KMS-11 (cell line): ENCODE data around the gene STAT4.

Experiments
- H2AFZ ChIP-seq: fragments of 200-600 bp; sonication (generic); 2 replicates; pipeline ENCODE4 v1.6.1; 2016; ENCODE audit warnings: antibody characterized with exemption, mixed run types, low read depth
- H3K27ac ChIP-seq: fragments of 200-600 bp; sonication (generic); 2 replicates; pipeline ENCODE4 v1.6.1; 2016; ENCODE audit warnings: mild to moderate bottlenecking, mixed run types
- H3K27me3 ChIP-seq: fragments of 200-600 bp; sonication (generic); 2 replicates; pipeline ENCODE4 v1.6.1; 2017; ENCODE audit warnings: mild to moderate bottlenecking, low read depth, mixed run types, moderate library complexity; ENCODE audit not compliant: insufficient read depth
- H3K36me3 ChIP-seq: fragments of 200-600 bp; sonication (generic); 2 replicates; pipeline ENCODE4 v1.6.1; 2017; ENCODE audit warnings: mild to moderate bottlenecking, mixed run types; ENCODE audit not compliant: insufficient read depth
- H3K4me1 ChIP-seq: fragments of 200-600 bp; sonication (generic); 2 replicates; pipeline ENCODE4 v1.6.1; 2016; ENCODE audit warnings: mild to moderate bottlenecking, low read depth, mixed run types; ENCODE audit not compliant: poor library complexity, severe bottlenecking
- H3K4me2 ChIP-seq: fragments of 200-600 bp; sonication (generic); 2 replicates; pipeline ENCODE4 v1.7.0; 2016; ENCODE audit warnings: mild to moderate bottlenecking, mixed run types
- H3K4me3 ChIP-seq: fragments of 200-600 bp; sonication (generic); IDR thresholded peaks from 2 replicates; pipeline ENCODE4 v1.6.1; 2017; ENCODE audit warnings: low read depth, low read length, mixed read lengths; ENCODE audit not compliant: insufficient read depth
- H3K79me2 ChIP-seq: fragments of 200-600 bp; sonication (generic); 2 replicates; pipeline ENCODE4 v1.6.1; 2016; ENCODE audit warnings: low read depth, mixed run types; ENCODE audit not compliant: insufficient read depth
- H3K9ac ChIP-seq: fragments of 200-600 bp; sonication (generic); 2 replicates; pipeline ENCODE4 v1.6.1; 2016; ENCODE audit warnings: mild to moderate bottlenecking, mixed run types
- H4K20me1 ChIP-seq: fragments of 200-600 bp; sonication (generic); 2 replicates; pipeline ENCODE4 v1.6.1; 2016; ENCODE audit warnings: mild to moderate bottlenecking, mixed run types; ENCODE audit not compliant: insufficient read depth
- CTCF ChIP-seq: fragments of 200-600 bp; sonication (generic); conservative IDR thresholded peaks from 2 replicates; pipeline ENCODE4 v1.6.1; 2017; ENCODE audit warnings: low read depth, mild to moderate bottlenecking, antibody characterized with exemption, low read length, moderate library complexity, mixed read lengths

The STAT4 gene

DNA sequence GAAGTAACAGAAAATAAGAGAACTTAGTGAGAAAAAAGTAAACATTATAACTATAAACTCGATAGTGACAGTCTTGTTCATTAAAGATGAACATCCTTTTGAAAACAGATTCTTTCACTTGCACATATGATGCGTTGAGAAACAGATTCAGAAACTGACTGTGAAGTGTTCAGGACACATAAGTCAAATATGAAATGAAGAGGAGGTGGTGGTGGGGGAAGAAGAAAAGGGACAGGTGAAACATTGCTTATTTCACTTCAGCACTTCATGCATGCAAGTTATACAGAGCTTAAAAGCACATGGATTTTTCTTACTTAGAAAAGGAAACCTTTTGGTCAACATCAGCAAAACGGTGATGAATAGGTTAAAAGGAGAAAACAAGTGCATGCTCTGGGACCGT is 42.5 kb downstream of the STAT4 start:
- Histone ChIP-seq H3K9ac (no peak overlapping the region), H3K4me2 (no peak overlapping the region)
- TF ChIP-seq CTCF: no peak

DNA sequence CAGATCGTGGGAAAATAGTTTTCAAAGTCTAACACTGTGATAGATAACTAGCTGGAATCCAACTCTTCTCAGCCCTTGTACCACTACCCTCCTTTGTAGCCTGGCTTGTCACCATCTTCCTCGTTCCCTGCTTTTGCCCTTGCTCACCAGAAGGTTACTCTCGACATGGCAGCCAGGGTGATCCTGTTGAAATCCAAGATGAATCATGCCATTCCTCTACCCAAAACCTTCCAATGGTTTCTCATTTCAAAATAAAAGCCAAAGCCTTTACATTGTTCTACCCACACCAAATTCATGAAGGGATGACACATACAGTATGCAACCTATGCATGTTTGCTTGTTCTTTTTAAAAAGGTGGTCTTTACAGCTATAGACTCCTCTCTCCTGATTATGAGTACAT is 45.7 kb downstream of the STAT4 start:
- no peak for TF ChIP-seq CTCF
- Histone ChIP-seq H3K27ac (no peak overlapping the region), H3K4me2 (no peak overlapping the region), H3K4me1 (no peaks in the 10 kb centered on the region), H3K9ac (no peak overlapping the region), H3K27me3 (no peaks in the 10 kb centered on the region), H3K4me3 (no peak overlapping the region), H4K20me1 (no peaks in the 10 kb centered on the region), H2AFZ (no peak overlapping the region), H3K79me2 (no peaks in the 10 kb centered on the region), H3K36me3 (no peaks in the 10 kb centered on the region)

More for the DNA sequence above, 42.5 kb downstream of the STAT4 start:
- no peak overlapping the region for H3K4me3 ChIP-seq
- H3K79me2 ChIP-seq: no peaks in the 10 kb centered on the region
- H3K4me1 ChIP-seq: no peaks in the 10 kb centered on the region
- H2AFZ ChIP-seq: no peak overlapping the region
- H3K27me3 ChIP-seq: no peaks in the 10 kb centered on the region
- H3K36me3 ChIP-seq: no peaks in the 10 kb centered on the region
- H3K27ac ChIP-seq: no peak overlapping the region
- no peaks in the 10 kb centered on the region for H4K20me1 ChIP-seq

DNA sequence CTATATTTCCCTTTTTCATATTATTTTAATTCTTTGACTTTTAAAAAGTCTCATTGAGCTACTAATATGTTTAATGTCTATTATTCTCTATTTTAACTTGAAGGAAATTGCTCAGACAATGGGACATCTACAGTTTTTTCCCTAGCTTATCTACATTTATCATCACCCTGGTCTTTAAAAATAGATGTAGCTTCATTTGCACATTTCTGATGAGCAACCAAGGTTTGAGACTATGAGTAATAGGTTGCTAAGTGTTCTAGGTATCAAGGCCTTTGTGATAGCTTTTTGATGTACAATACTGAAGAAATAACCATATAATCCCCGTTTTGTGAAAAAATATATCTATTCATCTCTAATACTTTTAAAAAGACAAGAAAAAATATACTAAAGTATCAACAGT is 47.0 kb downstream of the STAT4 start:
- Histone ChIP-seq H3K4me1 (no peaks in the 10 kb centered on the region), H3K79me2 (no peaks in the 10 kb centered on the region), H3K9ac (no peak overlapping the region), H3K27ac (no peak overlapping the region), H3K4me3 (no peak overlapping the region), H3K4me2 (no peak overlapping the region), H3K36me3 (no peaks in the 10 kb centered on the region), H4K20me1 (no peaks in the 10 kb centered on the region), H3K27me3 (no peaks in the 10 kb centered on the region), H2AFZ (no peak overlapping the region)
- no peak for TF ChIP-seq CTCF

DNA sequence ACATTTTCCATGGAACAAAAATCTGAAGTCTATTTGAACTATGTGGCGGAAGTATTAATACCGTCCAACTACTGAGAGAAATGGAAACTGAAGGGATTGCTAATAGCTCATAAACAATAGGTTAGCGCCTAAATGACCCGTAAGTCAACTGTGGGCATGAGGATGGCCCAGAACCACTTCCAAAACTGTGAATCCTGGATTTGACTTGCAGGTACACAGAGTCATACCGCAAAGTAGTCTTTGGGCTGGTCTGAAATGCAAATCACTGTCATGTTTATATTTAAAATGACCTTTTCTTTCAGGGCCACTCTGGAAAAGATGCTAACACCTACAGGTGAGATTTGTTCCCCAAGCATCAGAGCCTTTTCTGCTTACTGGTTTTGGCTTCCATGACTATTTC is 50.6 kb downstream of the STAT4 start:
- H3K79me2 ChIP-seq: no peaks in the 10 kb centered on the region
- H3K4me1 ChIP-seq: no peaks in the 10 kb centered on the region
- no peak overlapping the region for H3K4me3 ChIP-seq
- H2AFZ ChIP-seq: no peak overlapping the region
- H3K27ac ChIP-seq: no peak overlapping the region
- H3K4me2 ChIP-seq: no peak overlapping the region
- H3K27me3 ChIP-seq: no peaks in the 10 kb centered on the region
- no peak for TF ChIP-seq CTCF
- no peaks in the 10 kb centered on the region for H4K20me1 ChIP-seq
- no peak overlapping the region for H3K9ac ChIP-seq
- no peaks in the 10 kb centered on the region for H3K36me3 ChIP-seq

- no peak overlapping the region for H2AFZ ChIP-seq
- H3K79me2 ChIP-seq: no peaks in the 10 kb centered on the region
- H4K20me1 ChIP-seq: no peaks in the 10 kb centered on the region
- TF ChIP-seq CTCF: no peak
- H3K27ac ChIP-seq: no peak overlapping the region
- H3K4me2 ChIP-seq: no peak overlapping the region
- H3K4me3 ChIP-seq: no peak overlapping the region
- no peak overlapping the region for H3K9ac ChIP-seq
- no peaks in the 10 kb centered on the region for H3K27me3 ChIP-seq
- no peaks in the 10 kb centered on the region for H3K4me1 ChIP-seq
- no peaks in the 10 kb centered on the region for H3K36me3 ChIP-seq
These were observed 63.5 kb downstream of the STAT4 start for GRCh38 chr2:191087311-191087710.
